GM12865 (cell line): ENCODE measurements around the gene DEDD2.

ENCODE experiments used
- DNase-seq: peaks from one replicate; pipeline ENCODE4 v3.0.0; 2010; ENCODE audit warnings: low read depth
- H3K4me3 ChIP-seq: 2 replicates; pipeline ENCODE4 v1.5.1; 2011; ENCODE audit warnings: mild to moderate bottlenecking, low read depth, low read length, control low read depth
- CTCF ChIP-seq: IDR thresholded peaks from 2 replicates; pipeline ENCODE4 v1.5.1; 2011; ENCODE audit warnings: low read length, control low read depth, low read depth, inconsistent platforms; ENCODE audit not compliant: insufficient read depth; ENCODE audit errors: missing control alignments

The DEDD2 gene

GRCh38 chr19:42174188-42174587 is 43.3 kb downstream of the DEDD2 start:
- TF ChIP-seq CTCF = no peak
- H3K4me3 ChIP-seq = no peak overlapping the region
- no peak for DNase-seq

DNA sequence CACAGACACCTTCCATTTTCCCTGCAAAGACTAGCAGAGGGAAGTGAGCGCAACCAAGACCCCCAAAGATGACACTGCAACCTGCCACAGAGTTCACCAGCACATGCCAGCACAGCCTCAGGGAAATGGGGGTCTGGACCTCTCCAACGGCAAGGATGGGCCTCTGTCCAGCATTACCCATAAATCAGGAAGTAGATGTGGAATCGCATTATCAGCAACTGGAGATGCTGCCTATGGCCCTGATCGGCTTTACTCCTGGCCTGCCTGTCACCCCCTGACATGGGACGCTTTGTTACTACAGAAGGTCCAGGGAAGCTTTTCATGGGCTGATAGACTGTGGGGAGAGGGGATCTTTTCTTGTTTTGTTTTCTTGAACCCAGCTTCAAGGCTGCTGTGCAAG is 43.8 kb downstream of the DEDD2 start:
- H3K4me3 ChIP-seq = no peak overlapping the region
- no peak for TF ChIP-seq CTCF
- no peak for DNase-seq

DNA sequence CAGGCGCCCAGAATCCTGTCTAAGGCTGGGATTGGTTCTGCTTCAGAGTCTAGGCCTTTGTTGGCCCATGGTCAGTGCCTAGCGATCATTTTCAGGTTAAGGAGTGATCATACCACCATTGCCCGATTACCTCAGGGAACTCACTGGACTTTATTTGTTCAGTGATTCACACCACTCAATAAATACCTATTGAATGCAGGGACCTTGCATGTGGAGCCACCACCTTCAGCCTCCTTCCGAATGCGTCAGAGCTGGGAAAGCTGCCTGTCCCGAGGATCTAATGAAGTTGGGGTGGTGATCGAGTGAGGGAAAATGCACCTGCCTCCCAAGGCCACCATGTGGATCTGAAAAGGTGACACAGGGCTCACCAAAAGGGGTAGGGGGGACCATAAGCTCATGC is 45.2 kb downstream of the DEDD2 start:
- TF ChIP-seq CTCF = no peak
- DNase-seq = no peak
- H3K4me3 ChIP-seq = no peak overlapping the region

- no peak for DNase-seq
- no peak overlapping the region for H3K4me3 ChIP-seq
- TF ChIP-seq CTCF = no peak
Observed at GRCh38 chr19:42170715-42171114, 46.8 kb downstream of the DEDD2 start.

GRCh38 chr19:42169486-42170413 is 47.7 kb downstream of the DEDD2 start:
- no peak overlapping the region for H3K4me3 ChIP-seq
- no peak for TF ChIP-seq CTCF
- DNase-seq = no peak

- no peak overlapping the region for H3K4me3 ChIP-seq
- no peak for TF ChIP-seq CTCF
- no peak for DNase-seq
Observed at GRCh38 chr19:42168206-42168605, 49.3 kb downstream of the DEDD2 start.

DNA sequence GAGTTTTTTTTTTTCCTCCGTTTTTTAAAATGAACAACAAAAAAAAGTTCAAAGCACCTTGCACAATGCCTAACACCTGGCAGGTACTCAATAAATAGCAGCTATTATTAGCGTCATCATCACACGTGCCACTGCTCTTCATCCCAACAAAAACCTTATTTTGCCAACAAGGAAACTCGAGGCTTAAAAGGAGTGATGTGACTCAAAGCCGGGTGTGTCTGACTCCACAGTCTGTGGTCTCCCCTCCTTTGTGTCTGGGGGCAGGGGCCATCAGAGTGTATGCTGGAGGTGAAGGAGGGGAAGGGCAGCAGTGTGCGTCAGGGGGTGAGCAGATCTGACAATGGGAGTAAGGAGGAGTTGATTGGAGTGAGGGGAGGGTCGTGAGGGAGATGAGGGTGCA is 51.2 kb downstream of the DEDD2 start:
- DNase-seq = no peak

More for the DNA sequence above, 51.2 kb downstream of the DEDD2 start:
- TF ChIP-seq CTCF = no peak
- H3K4me3 ChIP-seq = no peak overlapping the region
